ENCODE measurements around the gene SMTN.

GRCh38 chr22:31080164-31080847 is 812 bp upstream of the SMTN start:
- TF ChIP-seq CTCF (conservative IDR thresholded peaks at IDR 0.05; ENCODE audit: low read depth, low read length) (no peak), EZH2 (IDR thresholded peaks at IDR 0.05; ENCODE audit: low read length, unreplicated experiment) (no peak), EZH2phosphoT487 (IDR thresholded peaks at IDR 0.05; ENCODE audit: borderline replicate concordance, low read length) (no peak)

Measured in PC-3 (cell line).